Transverse colon (tissue), 3 donors: ENCODE results near the gene TNFRSF1B.

Source experiments
- CTCF ChIP-seq, 5 experiments: fragments of 200-600 bp in 3 of 5; fragments of 450-650 bp in 2 of 5; sonication (generic) in 3 of 5; IDR thresholded peaks; 1 replicate in 2 of 5; 2 replicates in 3 of 5; pipeline ENCODE4 v1.5.1; 2016 to 2017; ENCODE audit warnings: antibody characterized with exemption in 5 of 5, inconsistent platforms in 3 of 5, mild to moderate bottlenecking in 2 of 5, moderate library complexity in 1 of 5
- POLR2A ChIP-seq: fragments of 450-650 bp; IDR thresholded peaks from one replicate; pipeline ENCODE4 v1.6.1; 2016; ENCODE audit warnings: antibody characterized with exemption, mild to moderate bottlenecking, moderate library complexity

DNA sequence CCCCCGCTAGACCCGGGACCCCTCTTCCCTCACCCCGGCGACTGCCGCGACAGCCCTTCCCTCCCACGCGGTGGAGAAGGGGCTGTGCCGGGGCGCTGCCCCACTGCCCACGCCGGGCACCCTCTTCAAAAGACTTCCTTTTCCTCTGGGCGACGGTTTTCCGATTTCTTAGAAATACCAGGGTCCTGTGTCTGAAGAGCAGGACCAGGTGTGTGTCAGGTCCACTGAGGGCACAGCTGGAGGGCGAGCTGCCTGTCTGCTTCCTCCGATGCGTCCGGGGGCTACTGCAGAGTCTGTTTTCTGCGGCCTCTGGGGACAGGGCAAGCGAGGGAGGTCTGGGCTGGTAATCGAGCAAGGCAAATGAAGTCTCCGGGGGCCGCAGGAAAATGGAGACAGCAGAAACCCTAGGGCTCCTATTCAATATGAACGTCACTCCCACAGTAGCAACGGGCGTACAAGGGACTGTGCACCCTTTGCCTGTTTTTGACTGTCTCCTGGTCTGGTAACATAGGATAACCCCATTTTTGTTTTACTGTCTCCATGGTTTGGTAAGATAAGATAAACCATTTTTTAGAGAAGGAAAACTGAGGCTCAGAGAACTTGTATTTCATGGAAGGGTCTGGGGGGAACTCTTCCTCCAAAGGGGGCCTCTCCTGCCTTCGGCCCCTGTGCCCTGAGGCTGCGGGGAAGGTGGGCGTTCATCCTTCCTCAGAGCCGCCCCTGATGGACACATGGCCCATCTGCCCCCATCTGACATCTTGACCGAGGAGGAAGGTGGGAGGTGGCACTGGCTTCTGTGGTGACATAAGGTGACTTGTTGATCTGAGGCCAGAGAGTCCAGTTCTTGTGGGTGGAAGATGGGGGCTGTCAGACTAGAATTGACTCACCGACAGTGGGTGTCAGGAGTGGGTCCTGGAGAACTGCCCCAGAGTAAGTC is 970 bp downstream of the TNFRSF1B start:
- no peak for TF ChIP-seq CTCF (IDR thresholded peaks at IDR 0.05)
- TF ChIP-seq POLR2A, result no peak
